Nucleus accumbens (tissue), 56 donors: ENCODE measurements around the gene CALML6.

Experiments
- DNase-seq, 56 donors: peaks; one replicate each; lab custom pipeline; 2025; lab: John Stamatoyannopoulos, UW

The CALML6 gene

DNA sequence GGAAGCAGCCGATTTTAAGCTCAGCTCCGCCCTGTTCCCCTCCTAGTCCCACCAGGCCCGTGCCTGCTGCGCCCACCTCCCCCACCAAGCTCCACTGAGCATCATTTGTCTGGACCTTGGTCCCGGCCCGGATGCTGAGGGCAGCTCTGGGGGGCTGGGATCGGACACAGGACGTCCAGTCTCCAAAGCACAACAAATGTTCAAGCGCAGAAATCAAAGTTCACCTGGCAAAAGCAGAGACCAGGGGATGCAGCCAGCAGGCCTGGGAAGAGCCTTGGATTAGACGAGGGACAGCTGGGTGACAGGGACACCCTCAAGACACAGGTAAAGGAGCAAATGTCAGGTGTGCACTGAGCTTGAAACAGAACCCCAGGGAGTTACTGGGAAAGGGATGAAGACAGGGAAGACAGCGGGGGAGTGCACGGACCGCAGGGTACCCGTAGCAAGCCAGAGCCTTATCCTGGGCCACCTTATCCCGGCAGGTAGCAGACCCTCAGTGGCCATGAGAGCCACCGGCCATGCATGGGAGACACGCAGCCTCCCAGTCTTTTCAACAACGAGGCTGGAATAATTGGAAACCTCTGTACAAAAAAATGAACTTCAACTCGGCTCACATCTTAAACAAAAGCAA lies 26.3 kb downstream of the CALML6 start:
- DNase-seq, result no peak

- no peak for DNase-seq
Observed at GRCh38 chr1:1941868-1942752, 27.1 kb downstream of the CALML6 start.

- DNase-seq, result no peak
Observed at GRCh38 chr1:1942753-1943656, 27.9 kb downstream of the CALML6 start.

DNA sequence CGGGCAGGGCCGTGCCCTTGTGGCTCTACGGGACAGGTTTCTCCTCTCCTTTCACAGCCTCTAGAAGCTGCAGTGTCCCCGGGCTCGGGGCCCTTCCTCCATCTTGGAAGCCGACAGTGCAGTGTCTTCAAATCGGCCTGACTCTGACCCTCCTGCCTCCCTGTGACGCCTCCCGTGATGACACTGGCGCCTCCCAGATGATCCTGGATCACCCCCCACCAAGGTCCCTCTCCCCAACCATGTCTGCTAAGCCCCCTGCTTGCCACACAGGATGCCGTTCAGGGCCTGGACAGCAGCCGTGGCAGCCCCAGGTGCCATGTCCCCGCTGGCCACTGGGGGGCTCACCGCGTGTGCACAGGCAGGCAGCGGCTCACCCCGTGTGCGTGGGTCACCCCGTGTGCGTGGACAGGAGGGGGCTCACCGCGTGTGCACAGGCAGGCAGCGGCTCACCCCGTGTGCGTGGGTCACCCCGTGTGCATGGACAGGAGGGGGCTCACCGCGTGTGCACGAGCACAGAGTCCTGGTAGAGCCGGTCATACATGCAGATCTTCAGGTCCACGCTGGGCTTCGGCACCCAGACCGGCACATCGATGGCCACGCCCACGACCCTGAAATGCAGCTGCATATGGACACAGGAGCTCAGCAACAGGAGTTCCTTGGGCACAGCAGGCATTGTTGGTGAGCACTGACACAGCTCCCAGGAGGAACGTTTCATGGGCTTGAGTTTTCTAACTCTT lies 28.9 kb downstream of the CALML6 start:
- DNase-seq, result peak in 24 of 56 donors; percentile 6 to 66 (median 28)

DNA sequence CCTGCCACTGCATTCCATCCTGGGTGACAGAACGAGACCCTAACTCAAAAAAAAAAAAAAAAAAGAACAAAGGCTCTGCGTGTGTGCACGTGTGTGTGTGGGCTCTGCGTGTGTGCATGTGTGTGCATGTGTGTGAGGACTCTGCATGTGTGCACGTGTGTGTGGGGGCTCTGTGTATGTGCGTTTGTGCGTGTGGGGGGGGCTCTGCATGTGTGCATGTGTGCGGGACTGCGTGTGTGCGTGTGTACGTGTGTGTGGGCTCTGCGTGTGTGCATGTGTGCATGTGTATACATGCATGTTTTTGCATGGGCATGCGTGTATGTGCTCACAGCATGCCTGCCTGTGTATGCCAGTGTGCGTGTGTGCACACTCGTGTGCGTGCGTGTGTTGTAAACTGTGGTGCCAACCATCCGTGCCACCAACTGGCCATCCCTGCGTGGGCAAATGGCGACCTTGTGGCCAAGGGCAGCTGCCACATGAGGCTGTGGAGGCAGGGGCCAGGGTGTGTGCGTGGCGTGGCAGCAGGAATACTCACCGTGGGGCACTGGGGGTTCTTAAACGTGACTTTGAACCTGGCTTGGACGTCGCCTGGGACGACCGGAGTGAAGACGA lies 30.8 kb downstream of the CALML6 start:
- DNase-seq, result no peak

GRCh38 chr1:1946540-1946939 lies 31.5 kb downstream of the CALML6 start:
- DNase-seq, result peak in 13 of 56 donors; percentile 5 to 58 (median 22)

GRCh38 chr1:1947493-1947892 lies 32.4 kb downstream of the CALML6 start:
- DNase-seq, result no peak

DNA sequence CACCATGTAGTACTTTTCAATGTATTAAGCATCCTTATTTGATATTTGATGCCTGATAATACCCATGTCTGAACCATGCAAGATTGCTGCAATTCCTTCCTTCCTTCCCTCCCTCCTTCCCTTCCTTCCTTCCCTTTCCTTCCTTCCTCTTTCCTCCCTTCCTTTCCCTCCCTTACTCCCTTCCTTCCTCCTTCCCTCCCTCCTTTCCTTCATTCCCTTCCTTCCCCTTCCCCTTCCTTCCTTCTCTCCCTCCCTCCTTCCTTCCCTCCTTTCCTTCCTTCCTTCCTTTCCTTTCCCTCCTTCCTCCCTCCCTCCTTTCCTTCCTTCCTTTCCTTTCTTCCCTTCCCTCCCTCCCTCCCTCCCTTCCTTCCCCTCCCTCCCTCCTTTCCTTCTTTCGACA lies 33.7 kb downstream of the CALML6 start:
- DNase-seq, result no peak

GRCh38 chr1:1950940-1951339 lies 35.9 kb downstream of the CALML6 start:
- DNase-seq, result no peak

DNA sequence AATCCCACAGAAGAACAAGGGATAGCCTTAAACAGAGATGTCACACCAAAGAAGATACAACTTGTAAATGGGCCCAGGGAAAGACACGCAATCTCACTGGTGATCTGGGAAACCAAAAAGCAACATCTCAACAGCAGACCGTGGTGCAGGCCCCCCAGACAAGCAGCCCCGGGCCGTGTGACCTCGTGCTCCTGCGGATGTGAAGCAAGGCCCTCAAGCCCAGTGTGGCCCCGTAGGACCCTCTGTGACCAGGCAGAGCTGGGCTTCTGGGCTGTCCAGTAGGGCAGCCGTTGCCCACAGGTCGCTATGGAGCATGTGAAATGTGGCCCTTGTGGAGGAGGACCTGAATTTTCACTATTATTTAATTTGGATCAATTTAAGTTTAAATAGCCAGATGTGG lies 39.0 kb downstream of the CALML6 start:
- no peak for DNase-seq

- no peak for DNase-seq
Observed at GRCh38 chr1:1954831-1955441, 39.9 kb downstream of the CALML6 start.

DNA sequence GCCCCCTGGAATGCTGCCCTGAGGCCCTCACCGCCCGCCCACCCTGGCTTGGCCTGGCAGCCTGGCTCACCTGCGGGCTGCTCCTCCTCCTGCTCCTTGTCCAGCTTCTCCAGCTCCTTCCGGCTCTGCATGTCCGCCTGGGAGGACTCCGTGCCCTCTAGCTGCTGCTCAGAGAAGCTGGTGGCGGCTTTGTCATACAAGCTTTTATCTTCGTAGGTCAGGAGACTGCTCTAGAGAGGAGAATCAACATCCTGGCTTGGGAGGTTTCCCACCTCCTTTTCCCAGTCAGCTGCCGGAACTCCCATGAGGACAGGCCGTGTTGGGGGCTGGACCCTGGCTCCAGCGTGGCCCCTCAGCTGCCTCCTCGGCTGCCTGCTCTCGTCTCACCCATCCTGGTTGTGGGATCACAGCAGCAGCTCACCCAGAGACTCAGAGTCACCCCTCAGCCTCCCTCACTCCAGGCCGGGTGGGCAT lies 40.6 kb downstream of the CALML6 start:
- no peak for DNase-seq

DNA sequence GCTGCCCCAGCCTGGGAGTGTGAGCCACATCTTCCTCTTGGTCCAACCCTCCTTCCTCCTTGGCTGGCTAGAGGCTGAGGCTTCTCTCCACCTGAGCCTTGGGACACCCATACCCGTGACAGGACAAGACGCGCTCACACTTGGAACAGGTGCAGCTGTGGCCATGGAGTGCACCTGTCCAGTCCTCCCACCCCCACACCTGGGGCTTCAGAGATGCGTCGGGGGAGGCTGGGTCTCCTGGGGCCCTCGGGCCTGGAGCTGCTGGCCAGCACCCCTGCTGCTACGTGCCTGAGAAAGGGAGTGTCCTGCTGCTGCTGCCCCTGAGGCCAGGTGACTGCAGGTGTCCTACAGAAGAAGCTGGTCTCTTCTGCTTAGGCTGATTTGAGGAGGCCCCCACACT lies 41.0 kb downstream of the CALML6 start:
- no peak for DNase-seq

DNA sequence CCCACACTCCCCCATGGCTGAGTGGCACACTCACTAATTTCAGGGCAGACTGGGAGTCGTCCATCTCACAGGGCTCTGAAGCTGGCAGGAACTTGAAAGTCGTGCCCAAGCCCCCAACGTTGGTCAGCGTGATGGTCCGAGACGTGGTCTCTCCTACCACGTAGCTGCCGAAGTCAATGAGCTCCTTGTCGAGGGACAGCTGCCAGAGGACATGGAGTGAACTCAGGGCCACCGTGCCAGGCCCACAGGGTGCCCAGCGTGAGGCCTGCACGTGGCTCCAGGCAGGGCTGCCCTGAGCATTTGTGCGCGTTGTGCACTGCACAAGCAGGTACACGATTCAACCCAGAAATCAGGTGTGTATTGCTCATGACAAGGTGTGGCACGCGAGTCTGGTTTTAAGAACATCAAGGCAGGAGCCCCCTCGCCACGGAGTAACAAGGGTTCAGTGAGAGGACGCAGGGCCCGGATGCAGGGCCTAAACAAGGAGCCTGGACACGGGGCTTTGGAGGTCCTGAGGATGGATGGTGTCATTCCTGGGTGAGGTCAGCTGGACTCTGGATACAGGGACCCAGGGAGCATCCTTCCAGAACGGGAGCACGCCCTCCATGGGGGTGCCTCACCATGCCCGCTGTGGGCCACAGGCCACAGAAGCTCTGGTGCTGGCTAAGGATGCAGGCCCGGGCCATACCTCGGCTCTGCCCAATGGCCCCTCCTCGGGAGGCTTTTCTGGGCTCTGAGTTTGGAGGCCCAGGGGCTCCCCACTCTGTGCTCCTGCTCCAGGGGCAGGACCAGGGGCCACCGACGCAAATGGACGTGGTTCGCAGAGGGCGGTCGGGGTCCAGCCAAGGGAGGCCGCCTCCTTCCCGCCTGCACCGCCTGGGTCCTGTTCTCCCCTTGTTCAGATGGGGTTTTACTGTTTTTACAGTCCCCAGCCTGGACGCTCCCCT lies 41.8 kb downstream of the CALML6 start:
- no peak for DNase-seq

- DNase-seq, result no peak
Observed at GRCh38 chr1:1957533-1957961, 42.5 kb downstream of the CALML6 start.

- no peak for DNase-seq
Observed at GRCh38 chr1:1958071-1958541, 43.0 kb downstream of the CALML6 start.

- DNase-seq, result no peak
Observed at GRCh38 chr1:1959459-1959839, 44.4 kb downstream of the CALML6 start.
